SK-N-SH treated with all-trans-retinoic acid at 6 μM for 48 hours (cell line): ENCODE results near the gene ZFAND3.

Experiments used
- ATAC-seq: fragments of 200-7000 bp; cut with Tn5 transposase; 3 replicates; pipeline ENCODE4 v1.9.1; 2020; ENCODE audit warnings: mild to moderate bottlenecking, moderate library complexity
- ARNTL ChIP-seq: fragments of 450-650 bp; formaldehyde crosslinking; IDR thresholded peaks from 2 replicates; pipeline ENCODE4 v1.5.0; 2020; ENCODE audit warnings: low read depth, mild to moderate bottlenecking, moderate library complexity, borderline replicate concordance
- BACH2 ChIP-seq: fragments of 250-450 bp; sonication (Bioruptor Pico); IDR thresholded peaks from 2 replicates; pipeline ENCODE4 v1.9.0; 2021; ENCODE audit warnings: mild to moderate bottlenecking, borderline replicate concordance
- CREB5 ChIP-seq: fragments of 250-450 bp; sonication (Bioruptor Pico); IDR thresholded peaks from 2 replicates; pipeline ENCODE4 v1.5.1; 2020; ENCODE audit warnings: low read depth, mild to moderate bottlenecking, moderate library complexity
- CSDC2 ChIP-seq: fragments of 250-450 bp; sonication (Bioruptor Pico); IDR thresholded peaks from 2 replicates; pipeline ENCODE4 v1.5.0; 2020; ENCODE audit warnings: mild to moderate bottlenecking, moderate library complexity
- ESRRG ChIP-seq: fragments of 250-450 bp; sonication (Bioruptor Pico); IDR thresholded peaks from 2 replicates; pipeline ENCODE4 v1.6.1; 2021; ENCODE audit warnings: mild to moderate bottlenecking
- GLIS3 ChIP-seq: fragments of 250-450 bp; sonication (Bioruptor Pico); IDR thresholded peaks from 2 replicates; pipeline ENCODE4 v1.5.0; 2020; ENCODE audit warnings: mild to moderate bottlenecking, moderate library complexity
- ISL1 ChIP-seq: fragments of 250-450 bp; sonication (Bioruptor Pico); IDR thresholded peaks from 2 replicates; pipeline ENCODE4 v2.1.2; 2022; ENCODE audit warnings: mild to moderate bottlenecking, moderate library complexity
- OSR1 ChIP-seq: fragments of 250-450 bp; sonication (Bioruptor Pico); IDR thresholded peaks from 2 replicates; pipeline ENCODE4 v1.8.0; 2022; ENCODE audit warnings: moderate library complexity, mild to moderate bottlenecking, inconsistent platforms
- PATZ1 ChIP-seq: fragments of 250-450 bp; sonication (Bioruptor Pico); IDR thresholded peaks from 2 replicates; pipeline ENCODE4 v1.8.0; 2020; ENCODE audit warnings: mild to moderate bottlenecking, moderate library complexity, borderline replicate concordance
- POU6F1 ChIP-seq: fragments of 250-450 bp; sonication (Bioruptor Pico); IDR thresholded peaks from 2 replicates; pipeline ENCODE4 v1.8.0; 2021; ENCODE audit warnings: low read depth, mild to moderate bottlenecking, moderate library complexity, borderline replicate concordance
- TOX ChIP-seq: fragments of 250-450 bp; sonication (Bioruptor Pico); IDR thresholded peaks from 2 replicates; pipeline ENCODE4 v1.8.0; 2021; ENCODE audit warnings: mild to moderate bottlenecking, moderate library complexity, borderline replicate concordance
- TSHZ2 ChIP-seq: fragments of 250-450 bp; sonication (Bioruptor Pico); IDR thresholded peaks from 2 replicates; pipeline ENCODE4 v1.5.0; 2020; ENCODE audit warnings: mild to moderate bottlenecking, moderate library complexity
- ZC3H10 ChIP-seq: fragments of 250-450 bp; sonication (Bioruptor Pico); IDR thresholded peaks from 2 replicates; pipeline ENCODE4 v1.5.1; 2021; ENCODE audit warnings: mild to moderate bottlenecking, moderate library complexity
- ZFP3 ChIP-seq: fragments of 250-450 bp; sonication (Bioruptor Pico); IDR thresholded peaks from 2 replicates; pipeline ENCODE4 v1.5.0; 2020; ENCODE audit warnings: mild to moderate bottlenecking, moderate library complexity
- ZFP30 ChIP-seq: fragments of 450-650 bp; formaldehyde crosslinking; IDR thresholded peaks from 2 replicates; pipeline ENCODE4 v1.5.0; 2022; ENCODE audit warnings: mild to moderate bottlenecking, moderate library complexity
- ZNF8 ChIP-seq: fragments of 450-650 bp; formaldehyde crosslinking; IDR thresholded peaks from 2 replicates; pipeline ENCODE4 v1.5.0; 2020; ENCODE audit warnings: mild to moderate bottlenecking, moderate library complexity

ZFAND3 gene

GRCh38 chr6:37845026-37845911 is 25.7 kb downstream of the ZFAND3 start:
- TF ChIP-seq GLIS3 (CRISPR knock-in tag): no peak
- TF ChIP-seq ARNTL: no peak
- TF ChIP-seq ZC3H10 (CRISPR knock-in tag): no peak
- no peak for TF ChIP-seq POU6F1 (CRISPR knock-in tag)
- TF ChIP-seq PATZ1 (CRISPR knock-in tag): no peak
- TF ChIP-seq CSDC2 (CRISPR knock-in tag): no peak
- no peak for TF ChIP-seq ZNF8 (CRISPR knock-in tag)
- no peak for ATAC-seq

GRCh38 chr6:37845930-37846329 is 26.4 kb downstream of the ZFAND3 start:
- ATAC-seq: no peak
- TF ChIP-seq TOX (no peak), ARNTL (no peak)
- TF ChIP-seq, all 23 proteins: peak for 0

- no peak for ATAC-seq
- TF ChIP-seq CSDC2 (CRISPR knock-in tag): no peak
- no peak for TF ChIP-seq ISL1 (CRISPR knock-in tag)
- no peak for TF ChIP-seq ZFP3 (CRISPR knock-in tag)
- TF ChIP-seq TSHZ2 (CRISPR knock-in tag): no peak
Measured at GRCh38 chr6:37847704-37848103, 28.2 kb downstream of the ZFAND3 start.

- TF ChIP-seq BACH2 (CRISPR knock-in tag) (no peak), CREB5 (no peak), CSDC2 (CRISPR knock-in tag) (no peak), ZFP30 (no peak), GLIS3 (CRISPR knock-in tag) (no peak)
Measured at GRCh38 chr6:37848371-37848770, 28.8 kb downstream of the ZFAND3 start.

GRCh38 chr6:37850260-37850659 is 30.7 kb downstream of the ZFAND3 start:
- TF ChIP-seq POU6F1 (CRISPR knock-in tag) (no peak), OSR1 (no peak), TOX (no peak), BACH2 (CRISPR knock-in tag) (no peak), ZC3H10 (CRISPR knock-in tag) (no peak), CSDC2 (CRISPR knock-in tag) (no peak), ISL1 (CRISPR knock-in tag) (no peak), ESRRG (CRISPR knock-in tag) (no peak)
- TF ChIP-seq, all 23 proteins: peak for 0

More at GRCh38 chr6:37848371-37848770, 28.8 kb downstream of the ZFAND3 start:
- ATAC-seq: no peak

More at GRCh38 chr6:37850260-37850659, 30.7 kb downstream of the ZFAND3 start:
- ATAC-seq: no peak
